8988T (cell line): ENCODE data around the gene ITGA5.
A peak's percentile ranks its signal among the peaks of the same experiment; 100 is the strongest.

Source experiments
- DNase-seq: peaks from one replicate; pipeline ENCODE4 v3.0.0; 2011

ITGA5 gene

GRCh38 chr12:54419088-54419887 is at the start of gene ITGA5:
Gene ITGA5 (minus strand): TSS chr12:54419266. CDS start chr12:54419198, 68 bp downstream.
- peak; percentile 94 for DNase-seq

DNA sequence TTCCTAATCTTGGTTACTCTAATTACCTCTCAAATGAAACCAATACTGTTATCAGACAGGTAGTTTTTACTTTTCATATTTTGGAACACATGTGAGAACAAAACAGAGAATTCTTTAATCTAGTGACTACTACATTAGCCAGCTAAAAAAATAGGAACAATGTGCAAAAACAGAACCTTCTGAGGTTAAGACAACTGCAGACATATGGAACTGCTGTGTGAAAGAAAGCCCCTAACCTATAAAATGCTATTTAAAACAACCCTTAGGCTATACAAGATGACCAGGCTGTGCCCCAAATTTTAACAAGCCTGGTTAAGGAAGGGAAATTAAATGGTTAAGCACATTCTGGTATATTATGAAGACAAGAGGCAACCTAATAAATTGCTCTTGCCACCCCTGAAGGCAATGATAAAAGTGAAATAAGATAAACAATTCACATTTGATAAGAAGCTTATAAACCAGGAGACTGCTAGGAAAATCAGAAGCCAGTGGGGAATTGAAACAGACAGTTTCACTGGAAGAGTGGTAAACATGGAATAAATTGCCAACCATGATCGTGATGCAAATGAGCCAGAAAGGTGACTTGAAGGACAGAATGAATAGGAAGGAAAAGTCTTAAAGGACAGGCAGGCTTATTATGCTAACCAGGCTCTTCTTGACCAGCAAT is 46.9 kb upstream of the ITGA5 start:
- no peak for DNase-seq

- no peak for DNase-seq
Measured at GRCh38 chr12:54463484-54463883, 44.4 kb upstream of the ITGA5 start.

DNA sequence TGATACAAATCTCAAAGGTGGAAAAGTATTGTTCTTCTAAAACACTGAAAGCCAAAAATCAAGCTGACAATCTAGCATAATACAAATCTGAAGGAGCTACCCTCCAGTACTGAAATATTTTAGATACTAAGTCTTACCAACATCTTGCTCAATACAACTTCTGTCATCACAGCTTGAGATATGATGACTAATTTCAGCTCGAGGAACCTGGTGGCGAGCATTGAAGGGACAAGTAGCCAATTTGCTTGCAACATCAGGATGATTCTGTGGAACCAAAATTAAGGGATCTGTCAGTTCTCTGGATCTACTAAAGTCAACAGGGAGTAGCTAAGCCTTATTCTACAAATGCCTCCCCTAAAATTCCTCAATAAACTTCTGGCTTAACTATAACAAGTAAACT is 44.0 kb upstream of the ITGA5 start:
- no peak for DNase-seq

- DNase-seq = no peak
Measured at GRCh38 chr12:54460317-54460923, 41.4 kb upstream of the ITGA5 start.

DNA sequence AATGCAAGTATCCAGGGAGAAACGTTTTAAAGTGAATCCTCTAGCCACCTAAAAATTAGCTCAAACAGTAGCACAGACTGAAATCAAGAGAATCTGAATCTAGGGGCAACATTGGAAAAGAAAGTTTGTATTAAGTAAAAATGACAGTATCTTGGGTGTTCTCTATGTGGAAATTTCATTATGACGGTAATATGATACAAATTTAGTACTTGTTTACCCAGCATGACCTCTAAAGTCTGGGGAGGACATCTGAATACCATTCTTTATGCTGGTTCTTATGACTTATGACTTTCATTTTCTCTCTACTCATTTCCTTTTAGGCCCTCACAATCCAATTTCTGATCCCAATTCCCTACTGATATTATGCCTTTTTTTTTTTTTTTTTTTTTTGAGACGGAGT is 40.3 kb upstream of the ITGA5 start:
- DNase-seq = no peak

DNA sequence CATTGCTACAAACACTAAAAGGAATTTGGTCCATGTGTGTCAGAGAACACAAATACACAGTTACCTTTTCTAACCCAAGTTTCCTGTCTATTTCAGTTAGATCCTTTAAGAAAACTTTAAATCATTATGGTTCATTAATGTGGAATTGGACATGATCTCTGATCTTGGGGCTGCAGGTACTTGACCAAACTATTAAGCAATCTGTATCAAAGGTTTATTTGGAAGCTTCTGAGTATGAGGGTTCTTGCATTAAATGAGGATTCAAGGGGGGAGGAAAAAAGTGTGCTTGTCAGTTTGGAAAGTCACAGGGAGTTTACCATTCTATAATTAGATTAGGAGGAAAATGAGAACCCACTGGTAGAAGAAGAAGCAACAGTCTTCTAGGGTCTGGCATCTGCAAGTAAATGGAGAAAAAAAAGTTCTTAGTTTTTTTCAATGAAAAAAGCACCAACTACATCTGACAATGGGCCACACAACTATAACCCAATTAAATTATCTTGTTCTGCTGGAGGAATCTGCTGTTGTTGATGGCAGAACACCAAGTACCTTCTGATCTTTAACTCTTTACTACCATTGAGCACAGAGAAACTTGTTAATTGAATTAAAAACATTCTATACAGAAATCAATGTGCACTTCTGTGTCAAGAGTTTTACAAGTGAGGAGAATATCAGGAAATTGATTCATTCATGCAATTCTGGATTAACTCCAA is 36.8 kb upstream of the ITGA5 start:
- DNase-seq = no peak

- DNase-seq = no peak
Measured at GRCh38 chr12:54452628-54453027, 33.6 kb upstream of the ITGA5 start.

DNA sequence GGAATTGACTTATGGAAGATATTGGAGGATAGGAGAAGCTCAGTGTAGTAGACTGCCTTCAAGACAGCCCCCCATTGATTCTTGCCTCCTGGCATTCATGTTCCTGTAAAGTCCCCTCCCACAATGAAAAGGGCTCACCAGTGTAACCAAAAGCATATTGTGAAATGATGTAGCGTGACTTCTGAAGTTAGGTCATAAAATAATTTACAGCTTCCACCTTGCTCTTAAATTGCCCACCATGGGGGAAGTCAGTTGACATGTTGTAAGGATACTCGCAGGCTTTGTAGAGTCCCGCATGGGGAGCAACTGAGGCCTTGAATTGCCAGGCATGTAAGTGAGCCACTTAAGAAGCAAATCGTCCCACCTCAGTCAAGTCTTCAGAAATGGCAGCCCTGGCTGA is 29.3 kb upstream of the ITGA5 start:
- no peak for DNase-seq

GRCh38 chr12:54447917-54448316 is 28.9 kb upstream of the ITGA5 start:
- DNase-seq = no peak

DNA sequence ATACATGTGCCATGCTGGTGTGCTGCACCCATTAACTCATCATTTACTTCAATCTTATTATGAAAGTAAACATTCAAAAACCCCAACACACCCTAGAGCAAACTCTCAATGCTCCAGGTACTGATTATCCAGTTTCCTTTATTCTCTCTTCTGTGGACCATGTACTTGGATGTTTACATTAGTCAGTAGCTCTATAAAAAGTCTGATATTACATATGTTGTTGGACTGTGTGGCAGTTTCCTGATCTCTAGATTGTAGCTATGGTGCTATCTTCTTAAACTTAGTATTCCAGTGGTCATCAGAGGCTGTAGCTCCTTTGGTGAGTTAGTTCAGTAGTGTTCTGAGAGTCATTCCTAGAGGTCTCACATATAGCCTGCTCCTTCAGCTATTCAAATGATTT is 25.1 kb upstream of the ITGA5 start:
- no peak for DNase-seq

DNA sequence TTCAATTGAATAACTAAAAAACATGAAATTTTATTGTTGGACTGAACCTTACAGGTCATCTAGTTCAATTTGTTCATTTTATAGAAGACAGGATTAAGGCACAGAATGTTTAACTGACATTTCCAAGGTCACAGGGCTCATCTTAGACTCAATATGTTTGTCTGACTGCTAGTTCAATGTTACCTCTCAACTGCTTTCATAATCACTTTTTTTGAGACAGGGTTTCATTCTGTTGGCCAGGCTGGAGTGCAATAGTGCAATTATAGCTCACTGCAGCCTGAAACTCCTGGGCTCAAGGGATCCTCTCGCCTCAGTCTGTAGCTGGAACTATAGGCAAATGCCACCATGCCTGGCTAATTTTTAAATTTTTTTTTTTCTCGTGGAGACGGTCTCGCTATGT is 24.4 kb upstream of the ITGA5 start:
- no peak for DNase-seq

GRCh38 chr12:54442961-54443360 is 23.9 kb upstream of the ITGA5 start:
- DNase-seq = no peak

DNA sequence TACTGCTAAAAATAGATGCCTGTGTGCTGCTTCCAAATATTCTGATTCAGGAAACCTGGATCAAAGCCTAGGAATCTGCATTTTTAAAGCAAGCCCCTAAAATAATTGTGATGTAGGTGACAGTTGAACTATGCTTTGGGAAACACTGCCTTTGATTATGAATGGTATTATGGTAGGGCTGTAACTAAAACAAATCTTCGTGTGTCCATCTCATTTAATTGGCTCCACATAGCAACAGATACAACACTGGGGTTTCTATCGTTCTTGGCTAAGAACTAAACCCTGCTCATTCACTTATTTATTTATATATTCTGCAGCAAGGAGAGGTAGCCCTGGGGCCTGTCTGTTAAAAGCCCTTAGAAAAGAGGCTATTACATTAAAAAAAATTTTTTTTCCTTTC is 23.0 kb upstream of the ITGA5 start:
- no peak for DNase-seq

- DNase-seq = no peak
Measured at GRCh38 chr12:54439521-54440255, 20.6 kb upstream of the ITGA5 start.

GRCh38 chr12:54439096-54439495 is 20.0 kb upstream of the ITGA5 start:
- DNase-seq = no peak

DNA sequence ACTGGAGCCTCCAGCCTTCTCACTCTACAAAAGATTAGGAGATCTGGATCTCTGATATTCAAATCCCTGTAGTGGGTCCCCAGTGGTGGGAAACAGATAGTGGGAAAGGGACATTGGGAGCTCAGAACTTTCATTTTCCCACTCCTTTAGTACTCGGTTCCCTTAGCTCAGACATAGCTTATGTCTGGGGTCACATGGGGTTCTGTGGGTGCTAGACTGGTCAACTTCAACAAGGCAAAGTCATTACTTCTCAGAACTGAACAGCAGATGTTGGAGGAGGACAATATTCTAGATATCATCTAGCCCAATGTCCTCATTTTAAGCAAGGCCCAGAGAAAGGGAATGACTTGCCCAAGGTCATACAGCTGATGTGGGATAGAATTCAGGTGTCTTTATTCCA is 19.5 kb upstream of the ITGA5 start:
- DNase-seq = no peak

GRCh38 chr12:54437697-54438096 is 18.6 kb upstream of the ITGA5 start:
- no peak for DNase-seq

- DNase-seq = no peak
Measured at GRCh38 chr12:54437243-54437642, 18.2 kb upstream of the ITGA5 start.

GRCh38 chr12:54432815-54433164 is 13.7 kb upstream of the ITGA5 start:
- no peak for DNase-seq

- DNase-seq = no peak
Measured at GRCh38 chr12:54431911-54432814, 13.1 kb upstream of the ITGA5 start.
